K562 (cell line): ENCODE results near the gene SZT2. TPM values are rescaled to one million over a fixed set of nuclear protein-coding genes. Genes with fewer than 3 reads are reported as not detected.

Source experiments
- CREB1 ChIP-seq, 2 experiments: sonication (generic) in 1 of 2; formaldehyde crosslinking in 1 of 2; IDR thresholded peaks; 2 replicates each; pipeline versions ENCODE4 v1.6.1 to v1.8.0; 2012 to 2022; ENCODE audit warnings: inconsistent platforms in 1 of 2, mild to moderate bottlenecking in 1 of 2, missing genetic modification reagents in 1 of 2, moderate library complexity in 1 of 2
- EP300 ChIP-seq: IDR thresholded peaks from 2 replicates; pipeline ENCODE4 v1.6.1; 2012; ENCODE audit warnings: low read length, improper control_type of control experiment
- GATA2 ChIP-seq: sonication (generic); formaldehyde crosslinking; IDR thresholded peaks from 2 replicates; pipeline ENCODE4 v1.4.0; 2020; ENCODE audit warnings: mild to moderate bottlenecking, missing genetic modification reagents
- GATAD2B ChIP-seq: fragments of 450-650 bp; IDR thresholded peaks from 2 replicates; pipeline ENCODE4 v1.6.1; 2017; ENCODE audit warnings: mild to moderate bottlenecking, borderline replicate concordance
- GTF2E2 ChIP-seq: fragments of 200-800 bp; sonication (Bioruptor generic); IDR thresholded peaks from 2 replicates; pipeline ENCODE4 v1.6.1; 2016; ENCODE audit warnings: missing genetic modification characterization, missing compliant biosample characterization
- HDAC3 ChIP-seq: fragments of 450-650 bp; IDR thresholded peaks from 2 replicates; pipeline ENCODE4 v1.6.1; 2018; ENCODE audit warnings: borderline replicate concordance, mild to moderate bottlenecking, moderate library complexity; ENCODE audit not compliant: partially characterized antibody
- KLF16 ChIP-seq: IDR thresholded peaks from 2 replicates; pipeline ENCODE4 v1.6.1; 2016; ENCODE audit warnings: antibody characterized with exemption
- MEIS2 ChIP-seq: fragments of 450-650 bp; IDR thresholded peaks from 2 replicates; pipeline ENCODE4 v1.6.1; 2014; ENCODE audit warnings: mild to moderate bottlenecking; ENCODE audit not compliant: partially characterized antibody
- MTA3 ChIP-seq: fragments of 450-650 bp; formaldehyde crosslinking; IDR thresholded peaks from 2 replicates; pipeline ENCODE4 v1.6.1; 2017; ENCODE audit warnings: mild to moderate bottlenecking, borderline replicate concordance
- MYNN ChIP-seq, 2 experiments: sonication (generic); formaldehyde crosslinking in 1 of 2; IDR thresholded peaks; 2 replicates each; pipeline versions ENCODE4 v1.5.0 to v1.6.1; 2016 to 2020; ENCODE audit warnings: antibody characterized with exemption in 1 of 2, missing genetic modification reagents in 1 of 2
- NR2C1 ChIP-seq, 2 experiments: fragments of 450-650 bp; IDR thresholded peaks; 2 replicates each; pipeline ENCODE4 v1.6.1; 2017; ENCODE audit warnings: mild to moderate bottlenecking in 2 of 2, antibody characterized with exemption in 1 of 2, inconsistent platforms in 1 of 2, missing compliant biosample characterization in 1 of 2, missing genetic modification characterization in 1 of 2
- PTBP1 ChIP-seq: fragments of 200-400 bp; formaldehyde crosslinking; IDR thresholded peaks from 2 replicates; pipeline ENCODE4 v1.6.1; 2017; ENCODE audit warnings: low read depth, low read length
- RAD51 ChIP-seq: fragments of 450-650 bp; IDR thresholded peaks from 2 replicates; pipeline ENCODE4 v1.7.1; 2016; ENCODE audit warnings: low read depth, mild to moderate bottlenecking, borderline replicate concordance
- RCOR1 ChIP-seq, 2 experiments: IDR thresholded peaks; 2 replicates each; pipeline ENCODE4 v1.6.1; 2012; ENCODE audit warnings: low read depth in 2 of 2, low read length in 2 of 2, borderline replicate concordance in 1 of 2, improper control_type of control experiment in 1 of 2
- SP2 ChIP-seq: IDR thresholded peaks from 2 replicates; pipeline ENCODE4 v1.6.1; 2011; ENCODE audit warnings: mild to moderate bottlenecking, low read depth, low read length, moderate library complexity; ENCODE audit not compliant: poor library complexity, severe bottlenecking; ENCODE audit errors: extremely low read depth
- SRSF3 ChIP-seq: fragments of 200-400 bp; formaldehyde crosslinking; IDR thresholded peaks from 2 replicates; pipeline ENCODE4 v1.6.1; 2016; ENCODE audit warnings: mild to moderate bottlenecking, low read length, moderate library complexity; ENCODE audit not compliant: insufficient read depth
- TAL1 ChIP-seq: fragments of 450-650 bp; IDR thresholded peaks from 2 replicates; pipeline ENCODE4 v1.6.1; 2016; ENCODE audit warnings: mild to moderate bottlenecking
- VEZF1 ChIP-seq: fragments of 200-800 bp; sonication (Bioruptor generic); IDR thresholded peaks from 2 replicates; pipeline ENCODE4 v1.6.1; 2017; ENCODE audit warnings: missing genetic modification characterization, missing compliant biosample characterization
- ZNF143 ChIP-seq: sonication (generic); formaldehyde crosslinking; IDR thresholded peaks from 2 replicates; pipeline ENCODE4 v1.9.0; 2022; ENCODE audit warnings: mild to moderate bottlenecking, missing genetic modification reagents
- ZNF174 ChIP-seq: fragments of 250-450 bp; sonication (Bioruptor Pico); IDR thresholded peaks from 2 replicates; pipeline ENCODE4 v1.4.0; 2020; ENCODE audit warnings: mild to moderate bottlenecking
- ZNF584 ChIP-seq: fragments of 200-800 bp; sonication (Bioruptor generic); IDR thresholded peaks from 2 replicates; pipeline ENCODE4 v1.6.1; 2016; ENCODE audit warnings: low read depth, mild to moderate bottlenecking, missing genetic modification characterization, missing compliant biosample characterization
- ZNF586 ChIP-seq: fragments of 450-650 bp; formaldehyde crosslinking; conservative IDR thresholded peaks from 2 replicates; pipeline ENCODE4 v1.4.0; 2020; ENCODE audit warnings: mild to moderate bottlenecking, moderate library complexity
- polyA plus RNA-seq, 8 experiments: library from polyadenylated mRNA; depleted of rRNA in 4 of 8; stranded (reverse) in 5 of 8; unstranded in 3 of 8; fragments of >200 nt; fragmentation: Nextera tagmentation in 2 of 8; fragmentation: Illumina TruSeq in 1 of 8; extraction: Ambion mirVana in 2 of 8; extraction: Trizol in 1 of 8; gene quantifications; 2 replicates each; pipeline versions ENCODE4 v1.2.1 to v1.2.3, GENCODE V29; 2011 to 2014; ENCODE audit warnings: inconsistent platforms in 1 of 8, missing spikeins in 1 of 8
- total RNA-seq, 7 experiments: library from RNA; depleted of rRNA in 6 of 7; stranded (reverse); fragments of >200 nt in 6 of 7; fragmentation: Illumina TruSeq in 2 of 7; extraction: Trizol in 2 of 7; gene quantifications; 2 replicates each; pipeline versions ENCODE4 v1.2.1 to v1.2.3, GENCODE V29; 2011 to 2021; ENCODE audit warnings: low replicate concordance in 1 of 7
- TF ChIP-seq, protein P1 (sequence below): fragments of 200-800 bp; sonication (Bioruptor generic); IDR thresholded peaks from 2 replicates; pipeline ENCODE4 v1.6.1; 2017; ENCODE audit warnings: missing genetic modification characterization, missing compliant biosample characterization

Gene SZT2
- total and polyA plus RNA-seq, 9 of the 15 experiments (the other 6 are each of a cell fraction or from before 2014, with no cell fraction given): 0.88 to 31.0 (median 12.8) TPM

GRCh38 chr1:43402089-43402865 is 12.6 kb downstream of the SZT2 start (continued):
- TF ChIP-seq RCOR1 (IDR thresholded peaks at IDR 0.05; ENCODE audit: borderline replicate concordance in 1 of 2, low read depth in 2 of 2, low read length in 2 of 2) (peak in 1 of 2 experiments; percentile 89; a peak in 3 of 4 replicates), MEIS2 (peak; percentile 75), TAL1 (peak; percentile 90), SP2 (no peak), GTF2E2 (tag) (no peak), GATA2 (no peak; the same call in 1 of the 2 replicates), ZNF174 (CRISPR knock-in tag) (no peak), HDAC3 (peak; percentile 26), MTA3 (no peak), NR2C1 (IDR thresholded peaks at IDR 0.05) (no peak), NR2C1 (tag; IDR thresholded peaks at IDR 0.05) (no peak), RAD51 (no peak), ZNF586 (CRISPR knock-in tag) (no peak), ZNF584 (no peak), CREB1 (IDR thresholded peaks at IDR 0.05) (no peak), CREB1 (CRISPR knock-in tag; IDR thresholded peaks at IDR 0.05) (no peak), PTBP1 (no peak), GATAD2B (0 out of 2 replicates have a peak, but pooled peaks have one; percentile 46), SRSF3 (no peak), MYNN (IDR thresholded peaks at IDR 0.05) (no peak), MYNN (CRISPR knock-in tag; IDR thresholded peaks at IDR 0.05) (no peak), KLF16 (peak; percentile 91), EP300 (peak; percentile 61; the same call in 1 of the 2 replicates), VEZF1 (CRISPR knock-in tag) (0 out of 2 replicates have a peak, but pooled peaks have one; percentile 27), ZNF143 (CRISPR knock-in tag) (no peak)
- TF ChIP-seq, protein P1, sequence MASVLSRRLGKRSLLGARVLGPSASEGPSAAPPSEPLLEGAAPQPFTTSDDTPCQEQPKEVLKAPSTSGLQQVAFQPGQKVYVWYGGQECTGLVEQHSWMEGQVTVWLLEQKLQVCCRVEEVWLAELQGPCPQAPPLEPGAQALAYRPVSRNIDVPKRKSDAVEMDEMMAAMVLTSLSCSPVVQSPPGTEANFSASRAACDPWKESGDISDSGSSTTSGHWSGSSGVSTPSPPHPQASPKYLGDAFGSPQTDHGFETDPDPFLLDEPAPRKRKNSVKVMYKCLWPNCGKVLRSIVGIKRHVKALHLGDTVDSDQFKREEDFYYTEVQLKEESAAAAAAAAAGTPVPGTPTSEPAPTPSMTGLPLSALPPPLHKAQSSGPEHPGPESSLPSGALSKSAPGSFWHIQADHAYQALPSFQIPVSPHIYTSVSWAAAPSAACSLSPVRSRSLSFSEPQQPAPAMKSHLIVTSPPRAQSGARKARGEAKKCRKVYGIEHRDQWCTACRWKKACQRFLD: peak; percentile 60; the same call in 1 of the 2 replicates
